HEK293T (cell line): Measurements from ENCODE around the gene CD19.

ENCODE experiments used
- CTCF ChIA-PET: fragments of 350-600 bp; formaldehyde crosslinking; extraction: SDS; loops from one replicate; lab custom pipeline; 2021; ENCODE audit warnings: antibody characterized with exemption, inconsistent platforms; lab: Yijun Ruan, JAX
- POLR2A ChIA-PET: fragments of 350-600 bp; formaldehyde crosslinking; extraction: SDS; loops from one replicate; lab custom pipeline; 2020; ENCODE audit warnings: antibody characterized with exemption, inconsistent platforms; lab: Yijun Ruan, JAX
- DNase-seq: peaks from one replicate; pipeline ENCODE4 v3.0.0; 2012; ENCODE audit warnings: mixed read lengths; ENCODE audit errors: extremely low spot score
- ARNT ChIP-seq: fragments of 450-650 bp; IDR thresholded peaks from 2 replicates; pipeline ENCODE4 v1.6.1; 2017; ENCODE audit warnings: mild to moderate bottlenecking
- BHLHE40 ChIP-seq: fragments of 450-650 bp; IDR thresholded peaks from 2 replicates; pipeline ENCODE4 v1.6.1; 2016; ENCODE audit warnings: mild to moderate bottlenecking, moderate library complexity, borderline replicate concordance
- CTBP1 ChIP-seq: fragments of 450-650 bp; IDR thresholded peaks from 2 replicates; pipeline ENCODE4 v1.6.1; 2016; ENCODE audit warnings: borderline replicate concordance
- ELF4 ChIP-seq: fragments of 450-650 bp; IDR thresholded peaks from 2 replicates; pipeline ENCODE4 v1.6.1; 2017; ENCODE audit warnings: antibody characterized with exemption
- FOXA1 ChIP-seq: fragments of 450-650 bp; IDR thresholded peaks from 2 replicates; pipeline ENCODE4 v1.6.1; 2016; ENCODE audit warnings: mild to moderate bottlenecking
- FOXK2 ChIP-seq: fragments of 450-650 bp; IDR thresholded peaks from 2 replicates; pipeline ENCODE4 v1.6.1; 2016; ENCODE audit warnings: mild to moderate bottlenecking
- FOXM1 ChIP-seq: fragments of 450-650 bp; IDR thresholded peaks from 2 replicates; pipeline ENCODE4 v1.6.1; 2017; ENCODE audit warnings: mild to moderate bottlenecking, borderline replicate concordance
- HDGF ChIP-seq: fragments of 450-650 bp; IDR thresholded peaks from 2 replicates; pipeline ENCODE4 v1.6.1; 2017; ENCODE audit warnings: antibody characterized with exemption, borderline replicate concordance
- L3MBTL2 ChIP-seq: fragments of 450-650 bp; conservative IDR thresholded peaks from 2 replicates; pipeline ENCODE4 v1.6.1; 2016; ENCODE audit warnings: mild to moderate bottlenecking
- LEF1 ChIP-seq: fragments of 450-650 bp; IDR thresholded peaks from 2 replicates; pipeline ENCODE4 v1.6.1; 2017; ENCODE audit warnings: mild to moderate bottlenecking, borderline replicate concordance
- NFRKB ChIP-seq: fragments of 450-650 bp; IDR thresholded peaks from 2 replicates; pipeline ENCODE4 v1.6.1; 2016; ENCODE audit warnings: mild to moderate bottlenecking, moderate library complexity
- PKNOX1 ChIP-seq: fragments of 450-650 bp; IDR thresholded peaks from 2 replicates; pipeline ENCODE4 v1.6.1; 2016
- SP1 ChIP-seq: fragments of 450-650 bp; IDR thresholded peaks from 2 replicates; pipeline ENCODE4 v1.6.1; 2017
- SUZ12 ChIP-seq: fragments of 450-650 bp; IDR thresholded peaks from 2 replicates; pipeline ENCODE4 v1.6.1; 2016; ENCODE audit warnings: mild to moderate bottlenecking
- TARDBP ChIP-seq: fragments of 450-650 bp; IDR thresholded peaks from 2 replicates; pipeline ENCODE4 v1.6.1; 2016
- ZNF384 ChIP-seq: fragments of 450-650 bp; IDR thresholded peaks from 2 replicates; pipeline ENCODE4 v1.6.1; 2016

Gene CD19

DNA sequence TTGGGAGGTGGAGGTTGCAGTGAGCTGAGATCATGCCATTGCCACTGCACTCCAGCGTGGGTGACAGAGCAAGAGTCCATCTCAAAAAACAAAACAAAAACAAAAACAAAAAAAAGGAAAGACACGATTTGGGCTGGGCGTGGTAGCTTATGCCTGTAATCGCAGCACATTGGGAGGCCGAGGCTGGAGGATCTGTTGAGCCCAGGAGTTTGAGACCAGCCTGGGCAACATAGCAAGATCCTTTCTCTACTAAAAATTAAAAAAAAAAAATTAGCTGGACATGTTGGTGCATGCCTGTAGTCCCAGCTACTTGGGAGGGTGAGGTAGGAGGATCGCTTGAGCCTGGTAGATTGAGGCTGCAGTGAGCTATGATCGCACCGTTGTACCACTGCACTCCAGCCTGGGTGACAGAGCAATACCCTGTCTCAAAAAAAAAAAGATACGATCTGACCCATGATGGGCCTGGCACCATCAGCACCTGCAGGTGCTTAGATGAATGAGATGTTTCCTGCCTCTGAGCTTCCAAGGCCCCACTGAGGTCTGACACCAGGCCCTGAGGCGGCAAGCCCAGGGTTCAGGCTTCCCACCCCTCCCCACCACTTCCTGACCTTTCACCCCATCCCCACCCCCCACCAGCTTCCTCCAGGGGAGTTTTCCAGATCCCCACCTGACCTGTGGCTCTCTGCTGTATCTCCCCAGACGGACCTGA, 31.7 kb upstream of the CD19 start:
- TF ChIP-seq FOXA1, result no peak
- TF ChIP-seq CTBP1, result no peak
- no peak for TF ChIP-seq TARDBP
- no peak for TF ChIP-seq ELF4
- TF ChIP-seq ARNT, result no peak
- no peak for TF ChIP-seq L3MBTL2
- TF ChIP-seq FOXM1, result no peak
- TF ChIP-seq SP1, result no peak
- TF ChIP-seq LEF1, result no peak
- TF ChIP-seq SUZ12, result no peak
- TF ChIP-seq FOXK2, result no peak
- no peak for TF ChIP-seq PKNOX1
- no peak for TF ChIP-seq BHLHE40
- no peak for TF ChIP-seq HDGF
- TF ChIP-seq NFRKB, result no peak
- TF ChIP-seq ZNF384, result no peak
- POLR2A ChIA-PET, result interaction anchor here (0.7 kb wide), 1 partner anchor 35 kb away, joined by 5 read pairs; no protein-coding TSS in a partner anchor
- CTCF ChIA-PET, result interaction anchor here (0.6 kb wide), 1 partner anchor 867 kb away, joined by 3 read pairs; no protein-coding TSS in a partner anchor
- no peak for DNase-seq

DNA sequence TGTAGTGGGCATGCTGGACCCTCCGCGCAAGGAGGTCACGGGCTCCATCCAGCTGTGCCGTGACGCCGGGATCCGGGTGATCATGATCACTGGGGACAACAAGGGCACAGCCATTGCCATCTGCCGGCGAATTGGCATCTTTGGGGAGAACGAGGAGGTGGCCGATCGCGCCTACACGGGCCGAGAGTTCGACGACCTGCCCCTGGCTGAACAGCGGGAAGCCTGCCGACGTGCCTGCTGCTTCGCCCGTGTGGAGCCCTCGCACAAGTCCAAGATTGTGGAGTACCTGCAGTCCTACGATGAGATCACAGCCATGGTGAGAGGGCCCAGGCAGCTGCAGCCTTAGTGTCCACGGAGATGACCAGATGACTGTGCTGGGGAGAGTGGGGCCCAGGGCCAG, 31.2 kb upstream of the CD19 start:
- CTCF ChIA-PET, result no interaction called here
- POLR2A ChIA-PET, result interaction anchor here (0.7 kb wide), 1 partner anchor 36 kb away, joined by 5 read pairs; no protein-coding TSS in a partner anchor
- TF ChIP-seq FOXM1, result no peak
- no peak for TF ChIP-seq SP1
- no peak for TF ChIP-seq ARNT
- TF ChIP-seq FOXA1, result no peak
- TF ChIP-seq TARDBP, result no peak
- no peak for TF ChIP-seq HDGF
- no peak for DNase-seq

DNA sequence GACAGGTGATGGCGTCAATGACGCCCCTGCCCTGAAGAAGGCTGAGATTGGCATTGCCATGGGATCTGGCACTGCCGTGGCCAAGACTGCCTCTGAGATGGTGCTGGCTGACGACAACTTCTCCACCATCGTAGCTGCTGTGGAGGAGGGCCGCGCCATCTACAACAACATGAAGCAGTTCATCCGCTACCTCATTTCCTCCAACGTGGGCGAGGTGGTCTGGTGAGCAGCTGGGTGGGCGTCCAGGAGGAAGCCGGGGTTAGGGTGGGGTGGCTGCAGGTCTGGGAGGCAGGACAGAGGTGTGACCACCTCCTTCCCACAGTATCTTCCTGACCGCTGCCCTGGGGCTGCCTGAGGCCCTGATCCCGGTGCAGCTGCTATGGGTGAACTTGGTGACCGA, 29.9 kb upstream of the CD19 start:
- DNase-seq, result no peak
- TF ChIP-seq SUZ12 (no peak), LEF1 (no peak), ARNT (no peak), NFRKB (no peak), PKNOX1 (no peak)
- ChIA-PET POLR2A (no interaction called here), CTCF (no interaction called here)

GRCh38 chr16:28902909-28903308, 28.9 kb upstream of the CD19 start:
- CTCF ChIA-PET, result no interaction called here
- POLR2A ChIA-PET, result no interaction called here
- no peak for DNase-seq
- TF ChIP-seq ZNF384, result no peak
- no peak for TF ChIP-seq ARNT
- no peak for TF ChIP-seq BHLHE40

- TF ChIP-seq NFRKB, result no peak
- TF ChIP-seq SP1, result no peak
- no peak for TF ChIP-seq CTBP1
- no peak for TF ChIP-seq FOXA1
- no peak for TF ChIP-seq L3MBTL2
- TF ChIP-seq FOXK2, result no peak
- TF ChIP-seq TARDBP, result no peak
- no peak for TF ChIP-seq ELF4
- no peak for TF ChIP-seq ZNF384
- no peak for TF ChIP-seq ARNT
- TF ChIP-seq FOXM1, result no peak
- TF ChIP-seq LEF1, result no peak
- TF ChIP-seq BHLHE40, result no peak
- no peak for TF ChIP-seq SUZ12
- no peak for TF ChIP-seq HDGF
- TF ChIP-seq PKNOX1, result no peak
- DNase-seq, result no peak
- POLR2A ChIA-PET, result interaction anchor here (1.0 kb wide), 1 partner anchor 33 kb away, joined by 3 read pairs; no protein-coding TSS in a partner anchor
- CTCF ChIA-PET, result no interaction called here
Measured at GRCh38 chr16:28903344-28904042, 28.3 kb upstream of the CD19 start.

- no peak for TF ChIP-seq BHLHE40
- TF ChIP-seq FOXA1, result no peak
- TF ChIP-seq FOXK2, result no peak
- TF ChIP-seq HDGF, result no peak
- no peak for TF ChIP-seq FOXM1
- TF ChIP-seq CTBP1, result no peak
- ChIA-PET CTCF (no interaction called here), POLR2A (interaction anchor here (1.0 kb wide), 1 partner anchor 32 kb away, joined by 3 read pairs; no protein-coding TSS in a partner anchor)
- no peak for DNase-seq
Measured at GRCh38 chr16:28904363-28904762, 27.4 kb upstream of the CD19 start.
